ENCODE data around the gene LRCH4. TPM values are rescaled to one million over a fixed set of nuclear protein-coding genes. Genes with fewer than 3 reads are reported as not detected.

Gene LRCH4
- 117 and 377 TPM in 2 replicates for total RNA-seq (2011; cell fraction: chromatin; rRNA removed; ENCODE audit: low replicate concordance)
- 224 and 228 TPM in 2 replicates for total RNA-seq (2011; cell fraction: nucleolus; rRNA removed)
- total RNA-seq (2011; cell fraction: nucleoplasm; rRNA removed): 133 and 136 TPM in 2 replicates
- 15.0 and 33.7 TPM in 2 replicates for total RNA-seq (2014; rRNA removed)
- total RNA-seq (2014; rRNA removed; fragmentation: Illumina TruSeq; extraction: Trizol): 3.3 and 6.0 TPM in 2 replicates
- 15.0 and 17.2 TPM in 2 replicates for total RNA-seq (2015; rRNA removed; fragmentation: Illumina TruSeq; extraction: Trizol)
- 56.0 and 63.3 TPM in 2 replicates for total RNA-seq (2021)
- polyA plus RNA-seq (2011; rRNA removed): 9.0 and 22.2 TPM in 2 replicates
- 8.5 and 16.9 TPM in 2 replicates for polyA plus RNA-seq (2011; cell fraction: cytosol; rRNA removed)
- 184 and 234 TPM in 2 replicates for polyA plus RNA-seq (2011; cell fraction: nucleus; rRNA removed)
- 28.5 and 77.6 TPM in 2 replicates for polyA plus RNA-seq (2012)
- 15.7 and 28.6 TPM in 2 replicates for polyA plus RNA-seq (2014; fragmentation: Illumina TruSeq; extraction: Trizol)
- under 1 TPM; 0.06 to 0.25 TPM for polyA plus RNA-seq (2014; fragmentation: Nextera tagmentation; extraction: Ambion mirVana)
- polyA plus RNA-seq (2014; rRNA removed): 41.0 and 53.0 TPM in 2 replicates
- 7.4 and 7.6 TPM in 2 replicates for polyA minus RNA-seq (2011; rRNA and poly(A)+ RNA removed)
- 25.4 and 28.8 TPM in 2 replicates for polyA minus RNA-seq (2011; cell fraction: cytosol; rRNA and poly(A)+ RNA removed)
- polyA minus RNA-seq (2011; cell fraction: nucleus; rRNA and poly(A)+ RNA removed): 61.5 and 71.8 TPM in 2 replicates
- Bru-seq, nascent RNA: percentile 79 among the genes with signal in this experiment
- BruChase-seq, experiment 1, labeled RNA remaining after a 2-hour chase: percentile 68 among the genes with signal in this experiment
- percentile 75 among the genes with signal in this experiment for BruChase-seq, experiment 2, labeled RNA remaining after a 6-hour chase
- long read RNA-seq, experiment 1, partial matches to known transcripts: 17 of 57 reads
- long read RNA-seq, experiment 1, other reads (novel, unspliced or antisense): 37 of 57 reads
- long read RNA-seq, experiment 2, transcript LRCH4-201 (18 exons, 2,552 nt): major isoform, 5 of 56 reads
- long read RNA-seq, experiment 2, partial matches to known transcripts: 39 of 56 reads
- long read RNA-seq, experiment 2, other reads (novel, unspliced or antisense): 12 of 56 reads
- long read RNA-seq, experiment 3, partial matches to known transcripts: 5 of 11 reads
- long read RNA-seq, experiment 3, other reads (novel, unspliced or antisense): 5 of 11 reads

GRCh38 chr7:100585511-100586265, at the start of gene LRCH4:
TSS of gene LRCH4 (minus strand) at chr7:100586129. CDS start at chr7:100586100, 29 bp downstream.
- peak within 1 kb of the TSS; percentile 88 for H3K27ac ChIP-seq (ENCODE audit: extremely low read depth, low read depth, low read length)
- peaks cover 36% of the 10 kb centered on the region for H3K36me3 ChIP-seq (ENCODE audit: control insufficient read depth, insufficient read depth, low read length)
- peak within 1 kb of the TSS; percentile 90 to 97 for H3K9ac ChIP-seq (ENCODE audit: insufficient read depth in 1 of 2, low read depth in 2 of 2, low read length in 2 of 2)
- H4K20me1 ChIP-seq (replicated peaks; ENCODE audit: control insufficient read depth, insufficient read depth, low read length): peaks cover 24% of the 10 kb centered on the region
- ChIA-PET POLR2A (interaction anchor here (0.6 to 3.5 kb wide), 41 partner anchors 9 to 503 kb away, joined by 3 to 27 read pairs (median 4); partner anchors contain the start of genes AGFG2, GNB2, MEPCE and MOSPD3), CTCF (ENCODE audit: low intra/inter-chr PET ratio) (interaction anchor here (0.6 to 1.1 kb wide), 2 partner anchors 106 to 492 kb away, joined by 3 to 4 read pairs; no protein-coding TSS in a partner anchor)
- H3K79me2 ChIP-seq (ENCODE audit: control insufficient read depth, insufficient read depth, low read length): peaks cover 31% of the 10 kb centered on the region
- H3K27me3 ChIP-seq (ENCODE audit: control insufficient read depth in 2 of 2, insufficient read depth in 2 of 2, low read length in 2 of 2): no peaks in the 10 kb centered on the region
- WGBS (ENCODE audit: insufficient coverage, low coverage, missing lambda C conversion rate): under 1% methylated on average over 56 of the region's 61 CpGs
- peaks cover 26 to 70% of the 10 kb centered on the region in 2 experiments for H3K4me1 ChIP-seq (replicated peaks in 1 of 2; ENCODE audit: control insufficient read depth in 2 of 2, insufficient read depth in 2 of 2, low read length in 2 of 2)
- intact Hi-C loops (cut with micrococcal nuclease) (no loop called here), in situ Hi-C loops (cut with MboI) (no loop called here)
- H3K9me1 ChIP-seq (ENCODE audit: control insufficient read depth, insufficient read depth, low read length): peaks cover 12% of the 10 kb centered on the region
- peak within 1 kb of the TSS; percentile 75 for H3K4me3 ChIP-seq
- peak within 1 kb of the TSS; percentile 86 for H2AFZ ChIP-seq (ENCODE audit: low read depth, low read length)
- H3K4me2 ChIP-seq (ENCODE audit: insufficient read depth, low read length): peak within 1 kb of the TSS; percentile 100
- BruUV-seq (replicated peaks): no TSS peak
- DNase-seq (ENCODE audit: extremely low read depth in 1 of 4, low spot score in 3 of 4) (peak; percentile 70 to 100 (median 98)), ATAC-seq (peak; percentile 67), FAIRE-seq (no peak)
- H3K9me3 ChIP-seq (replicated peaks; ENCODE audit: control insufficient read depth, insufficient read depth, low read depth, low read length): no peaks in the 10 kb centered on the region
- TF ChIP-seq CTCFL (IDR thresholded peaks at IDR 0.05; ENCODE audit: borderline replicate concordance, insufficient read depth, low read depth, low read length, poor library complexity, severe bottlenecking) (no peak), BMI1 (IDR thresholded peaks at IDR 0.05; ENCODE audit: low read length) (no peak), DACH1 (IDR thresholded peaks at IDR 0.05; ENCODE audit: partially characterized antibody) (peak; percentile 51), GABPB2 (CRISPR knock-in tag; conservative IDR thresholded peaks at IDR 0.05) (0 out of 2 replicates have a peak, but pooled peaks have one; percentile 31), XRCC3 (IDR thresholded peaks at IDR 0.05) (no peak), ZNF79 (CRISPR knock-in tag; IDR thresholded peaks at IDR 0.05; ENCODE audit: low read depth) (no peak), CHD4 (IDR thresholded peaks at IDR 0.05; ENCODE audit: insufficient read depth, insufficient replicate concordance, low read depth, low read length, poor library complexity, severe bottlenecking) (no peak), ZNF212 (CRISPR knock-in tag; IDR thresholded peaks at IDR 0.05) (no peak), GATAD2A (IDR thresholded peaks at IDR 0.05) (peak; percentile 63; the same call in 1 of the 2 replicates), MEF2A (IDR thresholded peaks at IDR 0.05; ENCODE audit: control insufficient read depth, low read depth, low read length) (no peak), ZNF707 (CRISPR knock-in tag; conservative IDR thresholded peaks at IDR 0.05) (no peak), YY1 (IDR thresholded peaks at IDR 0.05; ENCODE audit: borderline replicate concordance in 1 of 3, control insufficient read depth in 1 of 3, extremely low read depth in 1 of 3, insufficient read depth in 3 of 3, insufficient read length in 1 of 3, insufficient replicate concordance in 2 of 3, low read depth in 1 of 3, low read length in 2 of 3) (peak; percentile 42 to 80 (median 67)), SRSF9 (IDR thresholded peaks at IDR 0.05; ENCODE audit: borderline replicate concordance, low read depth, low read length) (no peak), POLR2AphosphoS5 (IDR thresholded peaks at IDR 0.05; ENCODE audit: control insufficient read depth, insufficient read depth, low read depth, low read length) (peak; percentile 91)

Data from K562 (cell line).